HG03064 (cell line): ENCODE results near the gene ETFA.

Experiments
- ATAC-seq: cut with Tn5 transposase; IDR thresholded peaks from one replicate; pipeline ENCODE4 v1.9.1; 2021; ENCODE audit warnings: low read depth; ENCODE audit not compliant: unreplicated experiment

The ETFA gene

DNA sequence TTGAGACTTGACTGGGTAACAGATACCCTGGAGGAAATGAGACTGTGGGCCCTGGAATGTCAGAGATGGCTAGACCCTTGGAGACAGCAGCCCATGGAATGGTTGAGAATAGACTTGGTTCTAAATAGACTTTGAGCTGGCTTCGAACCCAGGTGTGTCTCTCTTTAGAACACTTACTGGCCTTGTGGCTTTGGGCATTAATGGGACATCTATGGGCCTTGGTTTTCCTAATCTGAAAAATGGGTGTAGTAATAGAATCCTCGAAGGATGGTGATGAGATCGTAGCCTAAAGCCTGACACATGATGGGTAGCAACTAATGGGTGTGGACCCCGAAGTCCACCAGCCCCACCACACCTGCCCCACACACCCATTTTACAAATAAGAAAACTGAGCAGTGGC lies 132.2 kb downstream of the ETFA start:
- no peak for ATAC-seq

DNA sequence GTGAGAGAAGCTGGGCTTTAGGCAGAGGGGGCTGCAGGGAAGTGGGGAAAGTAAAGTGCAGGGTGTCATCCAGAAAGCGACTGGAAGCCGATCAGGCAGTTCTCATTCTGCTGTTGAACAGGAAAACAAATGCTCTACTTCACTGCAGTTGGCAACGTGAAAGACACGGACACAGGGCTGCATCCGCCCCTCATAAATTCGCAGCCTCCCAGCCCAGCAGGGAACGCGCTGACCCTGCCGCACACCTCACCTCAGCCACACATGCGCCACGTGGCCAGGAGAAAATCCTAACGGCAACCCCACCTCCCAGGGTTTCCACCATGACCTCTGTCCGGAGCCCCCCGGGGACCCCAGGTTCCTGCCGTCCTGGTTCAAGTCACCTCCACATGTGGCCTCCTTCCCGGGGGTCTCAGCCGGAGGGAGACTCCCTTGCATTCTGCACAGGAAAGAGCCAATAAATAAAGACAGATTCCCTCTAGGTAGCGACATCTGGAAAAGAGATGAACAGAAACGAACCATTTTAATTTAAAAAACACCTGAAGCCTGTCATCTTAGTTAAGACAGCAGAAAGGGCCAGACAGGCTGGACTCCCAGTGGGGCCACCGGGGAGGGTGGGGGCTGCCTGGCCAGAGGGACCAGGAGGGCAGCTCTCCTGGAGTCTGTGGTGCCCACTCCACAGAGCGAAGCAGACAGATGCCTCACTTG lies 132.8 kb downstream of the ETFA start:
- ATAC-seq = no peak

DNA sequence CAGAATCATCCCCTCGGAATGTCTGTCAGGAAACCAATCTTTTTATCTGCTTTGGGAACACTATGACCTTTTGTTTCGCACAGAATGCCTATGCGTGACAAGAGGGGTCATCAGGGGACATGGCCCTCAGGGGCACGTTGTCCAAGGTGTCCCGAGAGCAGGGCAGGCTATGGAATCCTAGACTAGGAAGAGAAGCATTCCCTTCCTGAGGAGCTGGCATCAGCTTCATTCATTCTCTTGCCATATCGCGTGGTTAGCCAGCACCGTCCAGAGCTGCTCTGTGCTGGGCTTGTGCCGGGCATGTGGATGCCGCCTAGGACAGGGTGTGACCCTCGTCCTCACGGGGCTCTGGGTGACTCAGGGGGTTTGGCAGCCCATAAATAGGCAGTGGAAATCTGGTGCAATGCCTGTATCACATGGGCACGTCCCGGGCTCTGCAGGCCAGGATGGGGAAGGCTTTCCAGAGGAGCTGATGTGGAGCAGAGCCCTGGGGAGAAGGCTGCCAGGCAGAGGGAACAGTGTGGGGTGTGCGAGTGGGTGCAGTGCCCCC lies 133.7 kb downstream of the ETFA start:
- ATAC-seq = no peak

DNA sequence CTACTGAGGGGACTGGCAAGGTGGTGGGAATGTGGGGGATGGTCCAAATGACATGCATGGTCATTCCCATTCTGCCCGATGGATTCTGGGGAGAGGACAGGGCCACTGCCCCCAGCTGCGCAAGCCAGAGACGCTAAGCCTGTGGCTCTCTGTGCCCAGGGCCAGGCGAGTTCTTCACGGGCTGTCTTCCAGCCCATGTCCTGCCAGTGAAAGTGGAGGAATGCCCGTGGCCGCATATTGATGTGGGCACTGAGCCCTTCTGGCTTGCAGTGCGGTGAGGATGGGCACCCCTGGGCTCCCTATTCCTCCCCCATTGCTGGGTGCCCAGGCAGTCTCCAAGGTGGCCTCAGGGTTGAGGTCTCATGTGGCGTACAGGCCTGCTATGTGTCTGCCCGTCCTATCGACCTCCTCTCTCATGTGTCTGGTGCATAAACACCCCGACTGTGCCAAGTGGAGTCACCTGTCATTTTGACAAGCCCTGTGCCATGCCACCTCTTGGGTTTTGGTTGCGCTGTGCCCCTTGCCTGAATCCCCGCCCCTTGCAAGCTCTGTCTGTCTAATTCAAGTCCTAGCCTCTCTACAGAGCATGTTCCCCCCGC lies 134.7 kb downstream of the ETFA start:
- no peak for ATAC-seq

DNA sequence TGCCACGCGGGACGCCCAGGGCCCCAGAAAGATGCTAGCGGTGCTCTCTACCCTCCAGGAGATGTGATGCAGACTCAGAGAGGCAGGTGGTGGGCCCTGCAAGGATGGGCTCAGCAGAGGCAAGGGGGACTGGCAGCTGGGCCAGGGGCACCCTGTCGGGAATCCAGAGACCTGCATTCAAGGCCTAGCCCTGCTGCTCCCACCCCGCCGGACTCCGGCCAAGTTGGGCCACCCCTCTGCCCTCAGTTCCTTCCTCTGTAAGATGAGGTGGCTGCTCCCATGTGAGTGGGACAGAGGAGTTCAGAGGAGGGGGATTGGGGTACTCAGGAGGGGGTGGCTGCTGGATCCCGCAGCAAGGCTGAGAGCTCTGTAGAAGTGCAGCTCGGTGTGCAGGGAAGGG lies 135.2 kb downstream of the ETFA start:
- no peak for ATAC-seq

DNA sequence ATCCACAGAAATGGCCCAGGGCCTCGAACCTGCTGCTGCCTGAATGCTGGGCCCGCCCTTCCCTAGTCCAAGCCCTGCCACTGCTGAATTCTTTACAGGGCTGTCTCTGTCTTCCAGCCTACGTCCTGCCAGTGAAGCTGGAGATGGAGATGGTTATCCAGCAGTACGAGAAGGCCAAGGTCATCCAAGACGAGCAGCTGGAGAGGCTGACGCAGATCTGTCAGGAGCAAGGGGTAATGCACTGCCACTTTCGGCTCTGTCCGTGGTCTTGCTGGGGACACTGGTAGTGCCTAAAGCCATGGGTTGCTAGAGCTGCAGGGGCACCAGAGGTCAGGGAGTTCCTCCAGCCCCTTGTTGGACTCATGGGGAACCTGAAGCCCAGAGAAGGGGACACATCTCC lies 135.8 kb downstream of the ETFA start:
- no peak for ATAC-seq

DNA sequence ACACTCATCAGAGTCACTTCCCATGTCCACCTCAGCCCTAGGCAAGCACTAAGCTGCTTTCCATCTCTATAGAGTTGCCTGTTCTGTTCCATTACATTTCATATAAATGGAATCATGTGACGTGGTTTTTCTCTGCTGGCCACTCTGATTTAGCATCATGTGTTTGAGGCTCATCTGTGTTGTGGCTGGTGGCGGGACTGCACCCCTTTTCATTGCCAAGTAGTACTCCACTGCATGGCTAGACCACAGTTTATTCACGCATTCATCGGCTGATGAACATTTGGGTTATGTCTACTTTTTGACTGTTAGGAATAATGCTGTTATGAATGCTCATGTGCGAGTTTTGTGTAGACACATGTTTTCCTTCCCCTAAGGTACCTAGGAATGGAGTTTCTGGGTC lies 136.6 kb downstream of the ETFA start:
- ATAC-seq = no peak

DNA sequence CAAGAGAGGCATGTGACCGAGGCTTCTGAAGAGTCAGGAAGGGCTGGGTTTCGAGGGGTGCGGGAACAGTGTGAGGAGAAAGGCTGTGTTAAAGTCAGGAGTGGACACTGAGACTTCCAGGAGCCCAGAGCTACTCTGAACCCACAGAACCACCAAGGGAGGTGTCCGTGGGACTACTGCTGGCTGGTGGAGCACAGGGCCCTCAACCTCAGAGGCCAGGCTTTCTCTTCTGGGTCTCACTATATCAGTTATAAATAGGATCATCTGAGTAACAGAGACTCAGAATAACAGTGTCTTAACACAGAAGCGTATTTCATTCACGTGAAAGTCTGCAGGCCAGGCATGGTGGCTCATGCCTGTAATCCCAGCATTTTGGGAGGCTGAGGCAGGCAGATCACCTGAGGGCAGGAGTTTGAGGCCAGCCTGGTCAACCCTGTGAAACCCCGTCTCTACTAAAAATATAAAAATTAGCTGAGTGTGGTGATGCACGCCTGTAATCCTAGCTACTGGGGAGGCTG lies 137.9 kb downstream of the ETFA start:
- ATAC-seq = no peak

DNA sequence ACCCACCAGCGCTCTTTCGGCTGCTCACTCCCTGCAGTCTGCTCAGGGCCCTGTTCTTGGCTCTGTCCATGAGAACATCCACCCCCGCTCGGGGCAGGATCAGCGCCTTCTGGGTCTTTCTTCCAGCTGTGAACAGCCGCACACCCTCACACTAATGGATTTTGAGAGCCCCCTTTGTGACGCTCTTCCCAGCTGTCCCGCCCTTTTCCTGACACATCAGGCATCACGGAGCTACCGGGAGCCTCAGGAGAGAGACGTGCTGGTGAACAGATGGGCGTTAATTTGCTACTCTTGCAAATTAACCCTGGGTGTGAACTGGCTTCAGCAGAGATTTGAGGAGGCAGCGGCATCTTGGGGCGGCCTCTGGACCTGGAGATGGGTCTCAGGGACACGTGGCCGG lies 138.5 kb downstream of the ETFA start:
- ATAC-seq = no peak

DNA sequence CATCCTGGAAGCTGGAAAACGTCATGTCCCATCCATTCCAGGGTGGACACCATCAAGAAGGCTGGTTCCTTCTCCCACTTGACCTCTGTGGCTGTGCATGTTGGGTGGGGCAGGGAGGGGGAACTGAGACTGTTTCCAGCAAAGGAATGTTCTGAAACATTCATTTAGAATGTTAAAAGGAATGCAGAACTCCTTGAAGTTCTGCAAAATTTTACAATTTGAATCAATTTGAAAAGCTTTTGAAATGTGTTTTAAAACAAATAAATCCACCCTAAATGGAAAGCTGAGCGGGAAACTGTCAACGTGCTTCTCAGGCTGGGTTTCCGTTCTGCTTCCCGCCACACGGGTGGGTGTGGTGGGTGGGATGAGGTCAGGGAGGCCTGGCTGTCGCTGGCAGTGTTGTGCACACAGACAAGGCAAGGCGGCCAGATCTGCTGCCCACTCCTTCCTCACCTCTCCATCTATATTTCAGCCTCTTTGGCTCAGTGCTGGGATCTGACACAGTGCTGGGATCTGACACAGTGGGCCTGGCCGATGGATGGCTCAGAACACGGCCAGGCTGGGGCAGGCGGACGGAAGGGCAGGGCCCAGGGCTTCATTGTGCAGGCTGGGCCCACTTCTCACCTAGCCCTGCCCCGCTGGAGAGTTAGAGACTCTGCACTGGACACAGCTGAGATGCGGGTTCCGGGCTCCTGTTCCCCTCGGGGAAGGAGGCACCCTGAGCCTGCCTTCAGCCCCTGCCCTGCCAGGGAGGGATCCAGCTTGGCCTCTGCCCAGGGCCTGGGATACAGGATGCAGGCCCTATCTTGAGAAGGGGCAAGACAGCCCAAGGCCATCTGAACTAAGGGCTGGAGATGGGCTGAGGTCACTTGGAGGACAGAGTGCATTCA lies 141.1 kb downstream of the ETFA start:
- no peak for ATAC-seq

DNA sequence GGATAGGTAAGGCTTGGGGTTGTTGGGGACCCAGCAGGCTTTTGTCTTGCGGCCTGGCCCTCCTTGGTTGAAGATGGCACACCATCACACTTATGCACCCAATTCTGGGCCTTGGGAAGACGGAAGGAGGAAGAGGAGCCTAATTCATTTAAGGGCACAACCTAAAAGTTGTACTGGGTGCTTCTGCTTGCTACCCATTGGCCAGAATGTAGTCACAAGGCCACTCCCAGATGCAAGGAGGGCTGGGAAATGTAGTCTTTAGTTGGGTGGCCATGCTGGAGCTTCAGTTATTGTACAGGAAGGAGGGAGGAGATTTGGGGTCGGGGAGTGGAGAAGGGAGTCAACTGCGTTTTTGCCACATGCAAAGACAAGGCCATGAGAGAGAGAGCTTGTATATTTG lies 142.3 kb downstream of the ETFA start:
- ATAC-seq = no peak

DNA sequence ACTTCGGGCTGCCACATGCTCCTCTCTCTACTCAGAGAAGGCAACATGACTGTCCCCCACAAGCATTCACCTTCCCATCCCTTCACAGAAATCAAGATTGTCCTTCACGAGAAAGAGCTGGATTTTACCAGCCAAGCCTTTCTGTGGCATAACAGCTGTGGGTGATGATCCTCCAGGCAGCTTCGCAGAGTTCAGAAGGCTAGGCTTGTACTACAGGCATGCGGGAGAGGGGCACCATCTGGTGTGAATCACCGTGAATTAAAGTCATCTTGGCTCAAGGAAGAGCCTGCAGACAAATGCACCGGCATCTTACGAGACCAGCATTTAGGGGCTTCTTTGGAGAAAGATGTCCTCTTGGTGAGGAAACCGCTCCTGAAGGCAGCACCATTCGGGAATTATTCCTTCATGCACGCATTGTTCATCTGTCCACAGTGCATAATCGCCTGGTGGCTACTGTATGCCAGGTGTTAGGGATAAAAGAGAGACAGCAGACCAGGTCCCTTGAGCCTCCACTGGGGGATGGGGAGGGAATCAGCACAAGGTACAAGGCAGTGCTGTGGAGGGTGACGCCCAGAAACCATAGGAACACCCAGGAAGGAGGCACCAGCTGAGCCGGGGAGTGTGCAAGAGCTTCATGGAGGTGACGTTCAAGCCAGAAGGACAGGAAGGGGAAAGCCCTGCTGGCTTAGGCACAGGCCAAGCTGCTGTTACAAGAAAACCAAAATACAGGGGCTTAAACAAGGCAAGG lies 142.9 kb downstream of the ETFA start:
- no peak for ATAC-seq

DNA sequence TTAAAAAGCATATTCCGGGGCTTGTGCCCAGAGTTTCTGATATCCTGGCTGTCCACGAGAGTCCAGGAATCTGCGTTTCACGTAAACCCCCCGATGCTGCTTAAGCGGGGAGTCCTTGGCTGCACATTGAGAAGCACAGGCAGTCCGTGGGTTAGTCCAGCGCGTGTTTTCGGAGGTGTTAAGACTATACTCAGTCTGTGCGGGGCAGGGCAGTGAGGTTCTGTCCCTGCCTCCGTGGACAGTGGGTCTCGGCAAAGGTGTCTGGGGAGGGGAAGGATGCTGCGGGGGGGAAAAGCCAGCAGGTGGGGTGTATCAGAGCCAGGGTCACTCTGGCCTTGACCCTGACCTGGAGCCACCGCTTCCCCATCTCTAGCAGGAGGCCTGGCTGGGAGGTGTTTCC lies 145.3 kb downstream of the ETFA start:
- no peak for ATAC-seq
